Activated T-cell treated with anti-CD3 and anti-CD28 coated beads for 24 hours (primary cell): ENCODE results near the gene TEX261.
A peak's percentile ranks its signal among the peaks of the same experiment; 100 is the strongest.
"Not testable (repeated sequence)": the region's sequence is repeated elsewhere in the genome, so short reads cannot be mapped to it uniquely, and the experiment has no call there.

Source experiments
- DNase-seq: peaks from one replicate; pipeline ENCODE4 v3.0.0-alpha.2; 2020; ENCODE audit warnings: low read depth

TEX261 gene

DNA sequence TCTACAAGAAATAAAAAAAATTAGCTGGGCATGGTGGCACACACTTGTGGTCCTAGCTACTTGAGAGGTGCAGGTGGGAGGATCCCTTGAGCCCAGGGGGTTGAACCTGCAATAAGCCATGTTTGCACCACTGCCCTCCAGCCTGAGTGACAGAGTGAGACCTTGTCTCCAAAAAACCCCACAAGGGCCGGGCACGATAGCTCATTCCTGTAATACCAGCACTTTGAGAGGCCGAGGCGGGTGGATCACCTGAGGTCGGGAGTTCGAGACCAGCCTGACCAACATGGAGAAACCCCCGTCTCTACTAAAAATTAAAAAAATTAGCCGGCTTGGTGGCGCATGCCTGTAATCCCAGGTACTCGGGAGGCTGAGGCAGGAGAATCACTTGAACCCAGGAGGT is 5.3 kb upstream of the TEX261 start:
- DNase-seq = not testable (repeated sequence)

DNA sequence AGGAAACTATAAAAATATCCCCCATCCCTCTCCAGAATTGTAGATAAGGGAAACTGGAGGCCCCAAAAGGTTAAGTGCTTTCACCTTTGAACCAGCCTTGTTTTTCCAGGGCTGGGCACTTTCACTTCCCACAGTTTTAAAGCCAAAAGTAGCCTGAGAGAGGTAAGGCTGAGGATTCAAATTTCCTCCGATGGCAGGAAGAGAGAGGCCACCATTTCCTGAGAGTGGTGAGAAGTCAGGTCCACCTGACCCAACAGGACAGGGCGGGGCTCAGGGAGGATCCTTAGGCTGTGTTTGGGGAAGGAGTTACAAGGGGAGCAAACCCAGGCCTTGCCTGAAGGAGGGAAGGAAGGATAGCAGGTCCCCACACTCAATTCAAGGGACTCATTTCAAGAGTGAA is 4.7 kb upstream of the TEX261 start:
- no peak for DNase-seq

DNA sequence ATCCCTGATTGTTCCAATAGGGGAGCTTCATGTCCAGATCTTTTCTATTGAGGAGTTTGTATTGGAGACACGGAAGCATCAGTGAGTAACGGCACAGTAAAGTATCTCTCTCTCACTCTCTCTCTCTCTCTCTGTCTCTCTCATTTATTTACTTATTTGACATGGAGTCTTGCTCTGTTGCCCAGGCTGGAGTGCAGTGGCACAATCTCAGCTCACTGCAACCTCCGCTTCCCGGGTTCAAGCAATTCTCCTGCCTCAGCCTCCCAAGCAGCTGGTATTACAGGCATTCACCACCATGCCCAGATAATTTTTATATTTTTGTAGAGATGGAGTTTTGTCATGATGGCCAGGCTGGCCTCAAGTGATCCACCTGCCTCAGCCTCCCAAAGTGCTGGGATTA is 4.2 kb upstream of the TEX261 start:
- DNase-seq = not testable (repeated sequence)

DNA sequence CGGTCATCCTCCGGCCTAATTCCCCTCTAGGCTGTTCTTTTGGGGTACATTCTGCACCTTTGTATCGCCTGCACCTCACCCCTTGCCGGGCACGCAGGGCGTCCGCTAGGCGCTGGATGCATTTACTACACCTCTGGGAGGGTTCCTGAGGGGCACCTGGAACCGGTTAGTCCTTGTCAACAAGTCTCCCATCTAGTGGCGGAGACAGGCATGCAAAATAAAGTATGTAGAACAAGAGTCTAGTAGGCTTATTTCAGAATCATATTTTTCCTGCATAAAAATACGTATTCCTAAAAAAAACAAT is 705 bp upstream of the TEX261 start:
- peak; percentile 38 for DNase-seq

DNA sequence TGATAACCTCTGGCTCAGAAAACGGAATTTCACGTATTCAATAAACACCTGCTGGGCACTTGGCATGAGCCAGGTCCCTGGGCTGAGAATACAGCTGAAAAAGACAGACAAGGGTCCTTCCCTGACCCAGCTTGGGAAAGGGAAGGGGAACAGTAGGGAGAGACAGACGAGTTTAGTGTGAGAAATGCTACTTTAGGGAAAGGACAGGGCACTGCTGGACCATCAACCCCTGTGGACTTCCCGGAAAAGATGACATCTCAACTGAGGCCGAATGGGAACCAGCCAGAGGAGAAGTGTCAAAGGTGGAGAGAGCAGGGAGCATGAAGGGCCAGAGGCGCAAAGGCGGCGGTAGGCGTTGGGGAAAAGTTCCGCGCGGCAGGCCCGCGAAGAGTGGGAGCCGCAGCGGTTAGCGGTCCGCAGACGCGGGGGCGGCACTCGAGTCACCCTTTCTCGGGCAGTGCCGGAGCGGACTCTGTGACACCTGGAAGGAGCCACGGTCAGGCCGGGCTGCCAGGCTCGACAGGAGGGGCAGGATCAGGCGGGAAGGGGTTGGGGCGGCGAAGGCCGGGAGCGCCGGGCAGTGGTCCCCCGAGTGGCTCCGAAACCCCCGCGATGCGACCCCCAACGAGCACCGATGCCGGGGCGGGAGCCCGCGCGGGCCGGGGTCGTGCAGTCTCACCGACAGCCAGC is 519 bp downstream of the TEX261 start:
- DNase-seq = peak; percentile 36

DNA sequence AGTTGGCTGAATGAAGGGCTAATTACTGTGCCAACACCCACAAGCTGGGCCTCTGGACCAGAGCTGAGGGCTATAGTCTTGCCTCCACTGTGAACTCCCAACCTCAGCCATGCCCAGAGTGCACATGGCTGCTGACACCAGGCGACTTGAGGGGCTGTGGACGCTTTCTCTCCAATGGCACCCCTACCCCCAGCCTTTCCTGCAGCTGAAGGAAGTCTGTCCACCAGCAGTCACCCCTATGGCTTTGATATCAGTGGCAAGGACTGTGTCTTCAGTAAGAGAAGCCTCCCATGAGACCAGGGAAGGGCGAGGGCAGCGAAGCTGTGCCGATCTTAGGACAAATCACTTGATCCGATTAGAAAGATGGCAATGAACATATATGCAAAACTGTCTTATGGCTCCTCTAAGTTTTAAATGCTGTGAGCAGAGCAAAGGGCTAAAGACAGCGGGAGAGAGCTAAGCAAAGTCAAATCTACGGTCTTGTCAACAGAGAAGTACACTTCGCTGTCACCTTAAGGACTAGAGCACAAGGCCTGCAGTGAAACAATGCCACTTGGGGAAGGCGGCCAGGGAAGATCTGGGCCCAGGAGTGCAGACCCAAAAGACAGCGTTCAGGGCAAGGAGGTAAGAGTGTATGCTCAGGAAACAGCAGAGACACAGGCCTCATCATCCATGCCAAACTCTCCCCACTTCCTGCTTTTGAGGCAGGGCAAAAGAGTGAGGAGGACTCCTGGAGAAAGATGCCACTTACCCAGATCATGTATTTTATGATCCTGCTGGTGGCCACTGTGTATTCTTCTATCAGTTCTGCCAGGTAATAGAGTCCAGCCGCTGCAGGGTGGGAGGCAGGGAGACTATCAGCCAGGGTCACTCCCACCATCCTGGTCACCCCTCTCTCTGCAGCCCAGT is 1.5 kb downstream of the TEX261 start:
- DNase-seq = no peak

DNA sequence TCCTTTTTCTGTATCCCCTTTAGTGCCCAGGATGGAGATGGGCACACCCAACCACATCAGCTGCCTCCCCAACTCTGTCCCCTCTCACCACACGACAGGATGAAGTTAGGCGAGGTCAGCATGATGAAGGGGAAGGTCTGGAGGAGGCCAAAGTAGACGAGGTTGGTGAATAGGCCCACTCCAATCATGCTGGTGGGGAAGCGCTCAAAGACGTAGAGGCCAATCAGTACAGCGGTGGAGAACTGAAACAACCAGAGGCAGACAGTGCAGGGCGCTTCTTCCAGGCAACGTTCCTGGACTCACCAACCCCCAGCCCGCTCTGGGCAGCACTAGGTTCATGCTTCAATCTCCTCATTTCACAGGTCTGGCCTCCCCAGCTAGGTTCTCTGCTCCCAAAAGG is 2.9 kb downstream of the TEX261 start:
- DNase-seq = no peak

DNA sequence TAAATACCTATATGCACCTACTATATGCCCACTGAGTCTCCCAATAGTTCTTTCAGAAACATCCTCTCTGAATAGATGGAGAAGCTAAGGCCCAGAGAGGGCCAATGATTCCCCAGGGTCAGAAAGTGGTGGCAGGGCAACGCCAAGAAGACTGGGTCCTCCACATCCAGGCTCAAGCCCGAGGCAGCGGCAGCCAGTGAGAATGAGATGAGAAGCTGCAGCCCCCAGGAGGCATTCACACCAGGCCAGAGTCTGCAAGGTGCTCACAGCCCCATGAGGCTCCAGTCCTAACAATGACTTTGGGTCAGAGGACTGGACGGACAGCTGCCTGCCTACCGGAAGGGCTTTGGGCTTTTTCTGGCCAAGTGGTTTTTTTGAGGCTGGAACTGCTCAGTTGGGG is 3.5 kb downstream of the TEX261 start:
- no peak for DNase-seq

DNA sequence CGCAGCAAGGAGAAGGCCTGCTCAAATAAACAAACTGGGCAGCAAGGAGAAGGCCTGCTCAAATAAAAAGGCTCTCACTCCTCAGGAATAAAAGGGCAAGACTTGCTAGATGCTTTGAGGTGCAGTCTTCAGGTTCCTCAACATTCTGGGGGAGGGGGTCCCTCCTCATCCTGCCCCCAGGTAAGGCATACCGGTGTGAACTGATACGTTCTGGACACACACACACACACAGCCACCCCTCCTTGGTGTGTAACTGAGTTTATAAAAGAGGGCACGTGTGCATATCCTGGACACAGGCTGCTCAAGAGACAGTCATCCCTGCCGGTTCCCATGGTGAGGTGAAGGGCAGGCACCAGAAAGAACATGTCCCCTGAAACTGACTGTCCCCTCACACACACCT is 4.5 kb downstream of the TEX261 start:
- no peak for DNase-seq

DNA sequence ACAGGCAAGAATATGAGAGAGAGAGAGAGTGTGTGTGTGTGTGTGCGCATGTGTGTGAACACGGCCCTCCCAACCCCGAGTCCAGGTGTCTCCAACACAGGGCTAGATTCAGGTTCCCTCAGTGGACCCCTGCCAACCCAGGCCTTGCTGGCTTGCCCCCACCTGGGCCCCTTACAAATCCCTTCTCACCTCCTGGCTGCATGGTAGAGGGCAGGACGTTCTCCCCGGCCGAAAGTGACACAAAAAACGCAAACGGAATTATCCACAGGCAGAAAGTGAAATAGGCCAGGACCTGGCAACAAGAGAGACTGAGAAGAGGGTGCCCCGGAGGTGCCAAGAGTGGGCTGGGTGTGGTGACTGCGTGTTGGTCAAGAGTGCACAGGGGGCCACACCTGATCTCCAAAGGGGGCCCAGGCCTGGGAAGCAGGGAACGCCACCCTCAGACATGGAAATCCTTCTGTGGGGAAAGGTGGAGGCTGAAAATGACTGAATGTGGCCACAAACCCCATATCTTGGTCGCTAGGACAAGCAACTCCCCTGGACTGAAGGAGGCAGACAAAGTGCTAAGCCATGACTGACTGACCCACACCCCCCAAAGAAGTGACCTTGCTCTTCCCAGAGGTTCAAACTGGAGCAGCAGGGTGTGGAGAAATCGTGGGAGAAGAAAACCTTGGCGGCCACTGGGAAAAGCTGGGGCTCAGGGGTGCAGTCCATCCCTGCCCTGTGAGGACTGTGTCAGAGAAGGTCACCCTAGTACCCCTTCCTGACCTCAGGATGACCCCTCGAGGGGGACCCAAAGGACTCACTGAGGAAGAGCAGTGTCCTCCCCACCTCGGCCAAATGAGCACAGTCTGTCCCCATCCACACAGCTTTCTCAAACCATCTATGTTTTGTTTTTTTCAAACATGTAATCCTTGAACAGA is 5.7 kb downstream of the TEX261 start:
- DNase-seq = no peak

DNA sequence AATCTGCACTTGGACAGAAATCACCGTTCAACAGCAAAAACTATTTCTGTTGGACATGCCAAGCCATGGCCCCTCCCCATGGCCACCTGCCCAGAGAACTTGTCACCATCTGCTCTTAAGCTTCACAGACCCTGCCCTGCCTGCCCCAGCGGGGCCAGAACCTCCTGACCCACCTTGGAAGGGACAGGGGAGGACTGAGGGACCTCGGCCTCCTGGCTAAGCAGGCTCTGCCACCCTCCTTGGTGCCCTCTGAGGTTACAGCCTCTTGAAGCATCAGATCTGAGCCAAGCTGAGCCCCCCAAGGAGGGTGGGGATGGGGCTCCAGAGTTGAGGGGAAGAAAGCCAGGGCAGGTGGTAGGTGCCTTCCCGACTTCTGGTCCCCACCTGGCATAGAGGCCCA is 6.5 kb downstream of the TEX261 start:
- no peak for DNase-seq

DNA sequence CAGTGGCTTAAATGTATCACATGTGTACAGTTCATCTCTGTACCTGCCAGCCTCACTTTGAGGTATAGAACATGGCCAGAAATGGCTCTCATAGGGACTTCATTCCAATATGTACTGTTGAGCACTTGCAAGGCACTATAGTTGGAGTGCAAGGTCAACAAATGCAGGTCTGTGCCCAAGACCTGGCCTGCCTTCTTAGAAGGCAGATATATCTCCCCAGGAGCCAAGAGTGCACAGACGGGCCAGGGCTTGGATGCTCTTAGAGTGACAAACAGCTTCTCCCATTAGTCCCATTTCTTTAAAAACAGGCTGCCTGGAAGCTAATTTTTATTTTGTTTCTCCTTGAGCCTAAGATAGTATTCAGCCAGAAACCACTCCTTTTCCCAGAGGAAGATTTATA is 7.3 kb downstream of the TEX261 start:
- DNase-seq = no peak

DNA sequence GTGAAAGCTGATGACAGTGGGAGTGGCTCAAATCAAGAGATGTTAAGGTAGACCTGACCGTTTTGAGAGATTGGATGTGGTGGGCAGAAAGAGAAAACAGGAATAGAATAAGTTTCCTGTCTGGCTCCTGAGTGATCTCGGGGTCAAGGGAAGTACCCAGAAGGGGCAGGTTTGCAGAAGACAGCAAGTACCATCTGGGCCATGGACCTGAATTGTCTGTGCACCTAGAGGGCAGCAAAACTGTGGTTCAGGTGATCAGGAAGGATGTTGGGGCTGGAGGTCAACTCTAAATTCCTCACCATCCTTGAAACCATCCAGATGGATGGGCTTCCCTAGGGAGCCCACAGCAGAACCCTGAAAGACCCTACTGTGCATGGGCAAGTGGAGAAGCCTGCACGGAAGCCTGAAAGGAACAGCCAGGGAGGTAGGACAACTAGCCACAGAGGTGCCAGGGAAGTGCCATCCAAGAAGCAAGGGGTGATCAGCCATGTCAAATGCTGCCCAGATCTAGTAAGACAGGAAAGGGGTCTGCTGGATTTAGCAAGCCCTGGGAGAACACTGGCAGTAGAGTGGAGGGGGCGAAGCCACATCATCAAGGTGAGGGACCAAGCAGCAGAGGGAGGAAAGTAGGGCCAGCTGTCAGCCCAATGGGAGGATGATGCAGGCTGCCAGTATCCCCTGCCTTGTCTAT is 8.0 kb downstream of the TEX261 start:
- no peak for DNase-seq

DNA sequence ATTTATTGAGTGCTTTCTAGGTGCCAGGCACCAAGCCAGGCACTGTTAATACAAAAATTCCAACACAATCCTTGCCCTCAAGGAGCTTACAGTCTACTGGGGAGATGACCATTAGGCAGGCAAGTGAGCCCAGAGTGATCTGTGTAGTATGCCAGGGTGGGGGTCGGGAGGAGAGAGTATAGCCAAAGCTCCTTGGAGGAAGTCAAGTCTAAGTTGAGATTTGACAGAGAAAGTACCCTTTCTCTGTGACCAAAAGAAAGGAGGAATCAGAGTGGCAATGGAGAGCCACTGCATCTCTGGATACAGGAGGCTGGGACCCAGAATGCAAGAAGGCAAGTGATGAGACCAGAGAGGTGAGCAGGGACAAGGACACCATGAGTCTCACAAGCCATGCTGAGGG is 8.7 kb downstream of the TEX261 start:
- no peak for DNase-seq

DNA sequence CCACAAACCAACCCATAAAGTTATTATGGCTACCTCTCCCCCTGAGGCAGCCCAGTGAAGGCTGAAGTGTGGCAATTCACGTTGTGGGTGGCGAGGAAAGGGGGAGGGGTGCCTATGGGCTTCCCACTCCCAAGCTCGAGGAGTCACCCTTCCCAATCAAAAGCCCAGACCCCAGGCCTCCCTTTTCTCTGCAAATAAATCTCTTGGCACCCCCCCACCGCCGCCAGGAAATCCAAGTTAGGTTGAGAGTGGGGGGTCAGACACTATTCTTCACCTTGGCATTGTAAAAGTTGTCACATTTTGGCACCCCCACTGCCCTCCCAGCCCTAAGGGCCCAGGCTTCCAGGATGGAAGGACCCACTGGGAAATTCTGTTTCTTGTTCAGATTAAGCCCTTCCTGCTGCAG is 9.4 kb downstream of the TEX261 start:
- DNase-seq = no peak

DNA sequence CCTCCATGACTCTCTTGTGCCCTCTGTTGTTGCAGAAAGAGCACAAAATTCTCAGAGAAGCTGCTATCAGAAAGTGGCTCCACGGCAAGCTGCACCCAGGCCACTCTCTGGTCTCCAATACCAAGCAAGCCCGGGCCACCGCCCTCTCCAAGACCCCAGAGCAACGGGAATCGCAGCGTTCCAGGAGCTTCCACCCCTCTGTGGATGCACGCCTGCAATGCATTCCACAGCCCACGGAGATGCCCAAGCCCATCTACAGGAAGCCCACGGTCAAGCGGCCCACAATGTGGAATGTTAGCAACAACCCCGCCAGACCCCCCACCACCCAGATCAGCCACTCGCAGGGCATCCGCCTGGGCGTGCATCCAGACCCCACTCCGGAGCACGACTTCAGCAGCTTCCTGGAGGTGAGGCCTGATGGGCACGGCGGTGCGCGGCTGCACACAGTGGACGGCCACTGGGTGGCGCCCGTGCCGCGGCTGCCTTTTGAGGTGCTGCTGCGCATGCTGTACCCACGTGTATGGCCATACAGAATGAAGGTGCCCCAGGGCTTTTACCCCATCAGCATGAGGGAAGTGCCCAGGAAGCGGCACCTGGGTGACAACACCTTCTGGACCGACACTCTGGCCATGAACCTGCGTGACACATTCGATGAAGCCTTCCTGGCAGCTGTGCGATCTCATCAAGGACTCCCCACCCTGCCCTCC is 9.9 kb downstream of the TEX261 start:
- DNase-seq = peak; percentile 75

DNA sequence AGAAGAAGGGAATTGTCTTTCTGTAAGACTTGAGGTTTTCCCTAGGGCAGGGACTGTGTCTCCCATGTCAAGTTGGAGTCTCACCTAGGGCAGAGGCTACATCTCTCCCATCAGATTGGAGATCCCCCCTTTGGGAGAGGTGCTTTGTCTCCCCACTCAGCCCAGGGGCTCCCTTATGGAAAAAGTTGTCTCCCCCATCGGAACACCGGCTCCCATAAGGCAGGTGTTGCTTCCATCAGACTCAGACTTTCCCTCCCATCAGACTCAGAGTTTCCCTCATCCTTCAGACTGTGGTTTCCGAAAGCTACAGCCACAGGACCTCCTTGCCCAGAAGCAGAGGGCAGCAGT is 10.5 kb downstream of the TEX261 start:
- DNase-seq = no peak

DNA sequence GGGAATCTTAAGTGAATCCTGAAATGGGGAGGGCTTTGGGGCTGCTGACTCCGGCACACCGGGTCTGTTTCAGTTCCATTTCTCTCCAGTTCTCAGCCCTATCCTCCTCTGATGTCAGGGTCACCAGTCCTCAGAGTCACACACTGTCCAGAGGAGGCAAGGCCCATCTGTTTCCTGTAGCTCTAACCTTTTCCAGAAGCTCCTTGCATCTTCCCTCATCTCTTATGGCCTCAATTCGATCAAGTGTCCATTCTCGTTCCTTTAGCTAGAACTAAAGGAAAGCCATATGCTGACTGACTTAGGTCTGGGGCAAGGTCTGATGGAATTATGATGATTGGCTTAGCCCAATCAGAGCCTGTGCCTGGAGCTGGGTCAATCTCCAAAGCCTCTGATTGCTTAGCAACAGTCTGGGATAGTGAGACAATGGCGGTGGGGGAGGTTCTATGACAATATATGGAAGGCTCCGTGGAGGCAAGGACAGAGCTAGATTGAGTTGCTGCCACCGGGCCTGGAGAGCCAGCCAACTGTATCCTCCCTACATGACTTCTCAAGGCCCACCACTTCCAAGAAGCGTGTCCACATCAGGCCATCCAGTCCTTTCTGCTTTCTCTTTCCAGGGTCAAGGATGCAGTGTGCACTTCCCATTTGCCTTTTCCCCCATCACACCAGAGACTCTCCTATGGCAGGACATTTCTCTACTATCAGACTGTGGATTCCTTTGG is 11.0 kb downstream of the TEX261 start:
- DNase-seq = no peak

DNA sequence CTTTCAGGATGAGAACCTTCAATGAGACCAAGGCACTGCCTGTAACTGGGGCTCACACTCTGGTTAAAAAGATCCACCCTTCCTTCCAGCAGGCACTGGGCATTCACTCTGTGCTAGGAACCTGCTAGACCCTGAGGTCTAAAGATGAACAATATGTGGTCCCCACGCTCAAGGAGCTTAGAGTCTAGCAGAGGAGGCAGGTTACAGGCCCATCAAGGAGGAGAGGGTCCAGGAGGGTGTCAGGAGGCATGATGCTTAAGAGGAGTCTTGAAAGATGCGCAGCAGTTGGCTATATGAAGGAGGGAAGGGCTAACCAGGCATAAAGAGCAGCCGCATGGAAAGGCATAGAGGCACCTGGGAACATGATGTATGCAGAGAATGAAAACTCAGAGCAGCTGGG is 11.7 kb downstream of the TEX261 start:
- no peak for DNase-seq

DNA sequence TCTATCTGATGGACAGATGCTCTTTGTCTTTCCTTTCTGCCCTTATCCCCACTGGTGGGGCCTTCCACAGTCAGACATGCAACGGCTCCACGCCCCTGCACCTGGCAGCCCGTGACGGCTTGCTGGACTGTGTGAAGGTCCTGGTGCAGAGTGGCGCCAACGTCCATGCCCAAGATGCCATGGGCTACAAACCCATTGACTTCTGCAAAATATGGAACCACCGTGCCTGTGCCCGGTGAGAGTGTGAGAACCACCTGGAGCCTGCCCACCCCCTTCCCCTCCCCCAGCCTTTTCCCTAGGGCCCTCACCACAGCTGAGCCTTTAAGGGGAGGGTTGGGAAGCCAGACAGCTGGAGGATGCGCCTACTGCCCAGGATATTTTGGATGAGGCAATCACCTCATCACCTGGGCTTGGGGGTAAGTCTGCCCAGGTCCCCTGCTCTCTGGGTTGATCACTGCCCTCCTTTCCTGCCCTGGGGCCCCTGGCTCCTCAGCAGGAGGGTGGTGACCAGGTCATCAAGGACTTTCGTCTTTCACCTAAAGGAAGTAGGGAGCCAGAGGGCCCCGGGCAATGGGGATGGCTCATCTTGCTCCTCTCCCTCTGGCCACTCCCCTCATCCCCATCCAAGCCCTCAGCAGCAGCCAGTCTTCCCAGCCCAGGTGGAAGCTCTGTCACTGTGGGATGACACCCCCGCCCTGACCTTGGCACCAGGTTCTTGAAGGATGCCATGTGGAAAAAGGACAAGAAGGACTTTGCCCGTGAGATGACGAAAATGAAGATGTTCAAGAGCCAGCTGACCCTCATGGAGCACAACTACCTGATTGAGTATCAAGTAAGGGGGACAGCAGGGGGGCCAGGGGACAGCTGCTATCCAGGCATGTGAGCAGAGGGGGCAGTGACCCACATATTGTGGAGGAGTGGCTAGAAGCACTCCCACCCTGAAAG is 12.5 kb downstream of the TEX261 start:
- DNase-seq = no peak
